ENCODE data around the gene AGPS. TPM values are rescaled to one million over a fixed set of nuclear protein-coding genes. Genes with fewer than 3 reads are reported as not detected.

Gene AGPS
- total and polyA plus RNA-seq, 7 donors: 13.1 to 37.5 (median 22.0) TPM

- DNase-seq: no peak
- no peak for TF ChIP-seq CTCF (IDR thresholded peaks at IDR 0.05)
- TF ChIP-seq POLR2AphosphoS5 (IDR thresholded peaks at IDR 0.05): no peak
- TF ChIP-seq EP300 (IDR thresholded peaks at IDR 0.05): no peak
- no peak for TF ChIP-seq POLR2A (IDR thresholded peaks at IDR 0.05)
- Histone ChIP-seq H3K4me1 (peaks cover 0 to 4% (median 0%) of the 10 kb centered on the region in 4 donors), H3K4me3 (no peak overlapping the region), H3K27ac (no peak overlapping the region), H3K36me3 (peaks cover 0 to 28% (median 0%) of the 10 kb centered on the region in 4 donors), H3K9me3 (no peaks in the 10 kb centered on the region), H3K27me3 (no peaks in the 10 kb centered on the region)
- WGBS, 2 donors: 88 to 90% methylated on average over 3 of the region's 3 CpGs
- intact Hi-C loops (cut with DNase I): no loop called here
Measured at GRCh38 chr2:177523781-177524180, 131.2 kb downstream of the AGPS start.

- H3K27ac ChIP-seq: no peak overlapping the region
- H3K36me3 ChIP-seq: peaks cover 0 to 28% (median 0%) of the 10 kb centered on the region in 4 donors
- H3K27me3 ChIP-seq: no peaks in the 10 kb centered on the region
- H3K9me3 ChIP-seq: no peaks in the 10 kb centered on the region
- peaks cover 0 to 5% (median 2%) of the 10 kb centered on the region in 4 donors for H3K4me1 ChIP-seq
- DNase-seq: no peak
- no peak overlapping the region for H3K4me3 ChIP-seq
- WGBS, 2 donors: 76 to 80% methylated on average over 3 of the region's 3 CpGs
- intact Hi-C loops (cut with DNase I): no loop called here
- TF ChIP-seq POLR2A (IDR thresholded peaks at IDR 0.05) (no peak), EP300 (IDR thresholded peaks at IDR 0.05) (no peak), CTCF (IDR thresholded peaks at IDR 0.05) (no peak), POLR2AphosphoS5 (IDR thresholded peaks at IDR 0.05) (no peak)
Measured at GRCh38 chr2:177525351-177525924, 132.9 kb downstream of the AGPS start.

- peaks cover 0 to 9% (median 0%) of the 10 kb centered on the region in 4 donors for H3K36me3 ChIP-seq
- no peaks in the 10 kb centered on the region for H3K9me3 ChIP-seq
- intact Hi-C loops (cut with DNase I): no loop called here
- H3K27ac ChIP-seq: no peak overlapping the region
- TF ChIP-seq EP300 (IDR thresholded peaks at IDR 0.05): no peak
- no peak for TF ChIP-seq POLR2A (IDR thresholded peaks at IDR 0.05)
- no peak for TF ChIP-seq CTCF (IDR thresholded peaks at IDR 0.05)
- no peak for TF ChIP-seq POLR2AphosphoS5 (IDR thresholded peaks at IDR 0.05)
- DNase-seq: no peak
- no peaks in the 10 kb centered on the region for H3K27me3 ChIP-seq
- no peak overlapping the region for H3K4me3 ChIP-seq
- peaks cover 0 to 12% (median 4%) of the 10 kb centered on the region in 4 donors for H3K4me1 ChIP-seq
Measured at GRCh38 chr2:177528351-177528933, 135.9 kb downstream of the AGPS start.

GRCh38 chr2:177529166-177529565, 136.6 kb downstream of the AGPS start:
- no peak overlapping the region for H3K27ac ChIP-seq
- TF ChIP-seq POLR2A (IDR thresholded peaks at IDR 0.05) (no peak), POLR2AphosphoS5 (IDR thresholded peaks at IDR 0.05) (no peak), EP300 (IDR thresholded peaks at IDR 0.05) (no peak), CTCF (IDR thresholded peaks at IDR 0.05) (no peak)
- peaks cover 0 to 2% (median 0%) of the 10 kb centered on the region in 4 donors for H3K36me3 ChIP-seq
- no peak overlapping the region for H3K4me3 ChIP-seq
- no peaks in the 10 kb centered on the region for H3K27me3 ChIP-seq
- no peak for DNase-seq
- WGBS, 2 donors: 98% methylated on average over 3 of the region's 3 CpGs
- H3K4me1 ChIP-seq: peaks cover 0 to 12% (median 4%) of the 10 kb centered on the region in 4 donors
- intact Hi-C loops (cut with DNase I): no loop called here
- H3K9me3 ChIP-seq: no peaks in the 10 kb centered on the region
